GM18498 (cell line): Measurements from ENCODE around the gene CENPB.

ENCODE experiments used
- ATAC-seq: cut with Tn5 transposase; IDR thresholded peaks from one replicate; pipeline ENCODE4 v1.9.1; 2021; ENCODE audit warnings: mild to moderate bottlenecking, moderate library complexity; ENCODE audit not compliant: unreplicated experiment

CENPB gene

DNA sequence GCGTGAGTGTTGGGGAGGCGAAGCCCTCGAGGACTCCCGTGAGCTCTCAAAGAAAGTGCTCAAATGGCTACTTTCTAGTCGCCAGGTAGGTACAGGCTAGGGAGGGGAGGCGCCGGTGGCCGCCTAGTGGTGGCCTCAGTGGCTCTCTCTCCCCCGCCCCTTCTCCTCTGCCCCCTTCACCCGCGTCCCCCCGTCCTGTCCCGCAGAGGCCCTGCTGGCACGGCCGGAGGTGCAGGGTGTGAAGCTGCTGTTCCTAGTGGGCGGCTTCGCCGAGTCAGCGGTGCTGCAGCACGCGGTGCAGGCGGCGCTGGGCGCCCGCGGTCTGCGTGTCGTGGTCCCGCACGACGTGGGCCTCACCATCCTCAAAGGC is 35.2 kb downstream of the CENPB start:
- ATAC-seq: no peak

DNA sequence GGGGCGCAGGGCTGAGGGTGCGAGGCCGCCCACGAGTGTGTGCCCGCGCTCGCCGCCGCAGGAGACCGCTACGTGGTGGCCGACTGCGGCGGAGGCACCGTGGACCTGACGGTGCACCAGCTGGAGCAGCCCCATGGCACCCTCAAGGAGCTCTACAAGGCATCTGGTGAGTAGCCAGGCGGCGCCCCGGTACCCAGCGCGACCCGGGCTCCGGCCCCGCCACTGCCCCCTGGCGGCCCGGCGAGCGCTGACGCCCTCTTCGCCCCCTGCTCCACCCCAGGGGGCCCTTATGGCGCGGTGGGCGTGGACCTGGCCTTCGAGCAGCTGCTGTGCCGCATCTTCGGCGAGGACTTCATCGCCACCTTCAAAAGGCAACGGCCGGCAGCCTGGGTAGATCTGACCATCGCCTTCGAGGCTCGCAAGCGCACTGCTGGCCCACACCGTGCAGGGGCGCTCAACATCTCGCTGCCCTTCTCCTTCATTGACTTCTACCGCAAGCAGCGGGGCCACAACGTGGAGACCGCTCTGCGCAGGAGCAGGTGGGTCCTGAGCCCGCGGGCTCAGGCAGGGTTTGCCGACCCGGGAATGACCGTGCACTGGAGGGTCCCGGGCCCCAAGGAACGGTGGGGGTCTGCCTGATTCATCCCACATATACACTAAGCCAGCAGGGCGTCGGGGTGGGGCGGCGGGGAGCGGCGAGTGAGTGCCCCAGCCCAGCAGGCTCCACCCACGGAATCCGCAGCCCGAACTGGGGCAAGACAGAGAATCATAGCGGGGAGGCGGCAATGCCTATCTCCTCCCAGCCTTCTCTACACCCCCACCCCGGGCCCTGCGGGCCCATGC is 36.6 kb downstream of the CENPB start:
- no peak for ATAC-seq

DNA sequence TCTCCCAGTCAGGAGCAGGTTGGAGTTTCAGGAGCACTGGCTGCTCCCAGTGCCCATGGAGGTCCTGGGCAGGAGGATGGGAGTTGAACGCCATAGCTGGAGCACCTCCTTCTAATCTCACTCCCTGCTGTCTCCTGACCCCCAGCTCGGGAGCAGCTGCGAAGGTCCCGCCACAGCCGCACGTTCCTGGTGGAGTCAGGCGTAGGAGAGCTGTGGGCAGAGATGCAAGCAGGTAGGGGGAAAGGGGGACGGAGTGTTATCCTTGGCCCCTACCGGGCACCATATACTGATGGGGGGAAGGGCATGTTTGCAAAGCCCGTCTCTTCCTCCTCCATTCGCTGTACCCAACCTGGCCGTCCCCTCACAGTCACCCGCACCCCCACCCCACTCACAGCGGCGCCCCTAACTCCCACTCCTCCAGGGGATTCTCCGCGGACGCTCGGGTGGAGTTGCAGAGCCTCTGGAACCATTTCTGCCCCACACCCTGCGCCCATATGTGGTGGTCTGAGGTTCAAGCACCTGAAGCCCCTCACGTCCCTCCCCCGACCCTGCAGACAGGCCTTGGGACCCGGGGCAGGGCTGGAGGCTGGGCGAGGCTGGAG is 37.4 kb downstream of the CENPB start:
- ATAC-seq: no peak

DNA sequence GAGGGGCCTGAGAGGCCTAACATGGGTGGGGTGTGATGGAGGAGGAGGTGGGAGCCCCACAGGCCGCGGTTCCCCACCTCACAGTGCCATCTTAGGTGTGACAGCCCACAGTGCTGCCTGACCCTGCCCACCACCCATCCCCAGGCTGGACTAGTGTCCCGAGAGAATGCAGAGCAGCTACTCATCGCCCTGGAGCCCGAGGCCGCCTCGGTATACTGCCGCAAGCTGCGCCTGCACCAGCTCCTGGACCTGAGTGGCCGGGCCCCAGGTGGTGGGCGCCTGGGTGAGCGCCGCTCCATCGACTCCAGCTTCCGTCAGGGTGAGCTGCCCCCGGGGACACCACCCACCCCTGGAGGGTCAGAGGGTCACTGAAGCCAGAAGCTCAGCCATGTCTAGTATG is 38.5 kb downstream of the CENPB start:
- ATAC-seq: no peak

DNA sequence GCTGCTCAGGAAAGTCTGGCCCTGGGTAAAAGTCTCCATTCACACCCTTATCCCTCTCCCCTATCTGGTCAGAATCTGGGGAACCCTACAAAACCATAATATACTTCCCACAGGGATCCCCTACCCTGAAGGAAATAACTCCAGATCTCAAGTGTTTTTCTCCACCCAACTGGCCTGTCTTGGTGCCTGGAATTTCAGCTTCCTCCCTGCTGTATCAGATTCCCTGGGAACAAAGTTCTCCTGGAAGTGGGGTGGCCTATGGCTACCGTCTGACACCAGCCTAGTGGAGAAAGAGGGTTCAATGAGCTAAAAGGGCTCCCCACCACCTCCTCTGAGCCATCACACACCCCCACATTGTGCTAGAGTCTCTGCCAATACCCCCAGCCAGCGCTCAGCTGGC is 39.1 kb downstream of the CENPB start:
- ATAC-seq: no peak

DNA sequence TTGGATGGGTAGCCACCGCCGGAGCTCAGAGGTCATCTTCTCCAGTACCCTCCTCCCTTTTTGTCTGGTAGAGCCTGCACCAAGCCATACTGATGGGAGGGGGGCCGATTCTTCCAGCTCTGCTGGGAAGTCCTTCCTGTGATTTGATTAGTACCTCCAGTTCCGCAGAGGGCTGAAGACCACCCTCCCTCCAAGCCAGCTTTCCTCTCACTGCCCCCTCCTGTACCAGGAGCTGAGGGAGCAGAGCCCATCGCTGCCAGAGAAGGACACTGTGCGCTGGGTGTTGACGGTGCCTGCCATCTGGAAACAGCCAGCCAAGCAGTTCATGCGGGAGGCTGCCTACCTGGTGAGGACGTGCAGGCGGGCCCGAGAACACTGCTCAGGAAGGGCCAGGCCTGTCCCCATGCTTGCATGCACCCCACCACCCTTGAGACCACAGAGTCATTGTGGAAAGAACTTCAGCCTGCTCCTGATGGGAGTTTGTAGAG is 40.8 kb downstream of the CENPB start:
- no peak for ATAC-seq

DNA sequence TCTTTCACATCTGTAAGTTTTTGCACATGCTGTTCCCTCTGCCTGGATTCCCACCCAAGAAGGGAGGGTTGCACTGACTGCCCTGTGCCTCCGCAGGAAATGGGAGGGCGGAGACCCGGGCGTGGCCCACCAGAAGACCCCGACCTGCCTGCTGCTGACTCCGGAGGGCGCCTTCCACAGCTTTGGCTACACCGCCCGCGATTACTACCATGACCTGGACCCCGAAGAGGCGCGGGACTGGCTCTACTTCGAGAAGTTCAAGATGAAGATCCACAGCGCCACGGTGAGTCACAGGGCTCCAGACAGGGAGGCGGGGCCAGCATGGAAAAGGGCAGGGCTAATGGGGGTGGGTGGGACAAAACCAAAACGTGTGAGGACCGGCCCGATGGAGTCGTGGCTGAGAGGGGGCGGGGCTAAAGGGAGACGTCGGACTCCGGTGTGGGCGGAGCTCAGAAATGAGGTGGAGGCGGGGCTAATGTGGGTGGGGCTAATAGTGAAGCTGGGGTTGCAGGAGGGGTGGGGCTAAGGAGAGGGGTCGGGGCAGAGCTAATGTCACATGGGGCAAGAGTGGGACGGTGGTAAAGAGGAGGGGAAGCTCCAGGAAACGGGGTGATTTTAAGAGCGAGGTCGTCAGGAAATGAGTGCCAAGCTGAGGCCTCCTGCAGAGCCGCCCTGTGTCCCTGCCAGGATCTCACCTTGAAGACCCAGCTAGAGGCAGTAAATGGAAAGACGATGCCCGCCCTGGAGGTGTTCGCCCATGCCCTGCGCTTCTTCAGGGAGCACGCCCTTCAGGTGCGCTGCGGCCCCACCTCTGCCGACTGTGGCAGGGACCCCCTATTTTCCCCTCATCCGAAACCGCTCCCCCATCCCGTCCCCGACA is 41.5 kb downstream of the CENPB start:
- ATAC-seq: no peak

DNA sequence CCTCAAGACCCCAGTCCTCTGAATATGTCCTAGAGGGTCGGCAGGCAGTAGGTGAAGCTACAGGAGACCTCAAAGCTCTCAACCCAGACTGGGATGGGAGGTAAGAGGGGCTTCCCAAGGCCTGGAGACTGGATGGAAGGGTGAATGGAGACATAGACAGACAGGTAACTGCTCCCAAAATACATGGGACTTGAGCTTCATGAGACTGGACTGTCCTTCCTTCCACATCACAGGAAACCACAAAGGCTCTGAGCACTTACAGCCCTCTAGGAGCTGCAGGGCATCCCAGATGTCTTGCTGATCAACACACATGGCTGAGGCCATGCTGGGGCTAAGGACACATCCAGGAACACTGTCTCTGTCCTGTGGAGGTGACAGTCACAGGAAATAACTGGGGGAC is 42.5 kb downstream of the CENPB start:
- no peak for ATAC-seq

DNA sequence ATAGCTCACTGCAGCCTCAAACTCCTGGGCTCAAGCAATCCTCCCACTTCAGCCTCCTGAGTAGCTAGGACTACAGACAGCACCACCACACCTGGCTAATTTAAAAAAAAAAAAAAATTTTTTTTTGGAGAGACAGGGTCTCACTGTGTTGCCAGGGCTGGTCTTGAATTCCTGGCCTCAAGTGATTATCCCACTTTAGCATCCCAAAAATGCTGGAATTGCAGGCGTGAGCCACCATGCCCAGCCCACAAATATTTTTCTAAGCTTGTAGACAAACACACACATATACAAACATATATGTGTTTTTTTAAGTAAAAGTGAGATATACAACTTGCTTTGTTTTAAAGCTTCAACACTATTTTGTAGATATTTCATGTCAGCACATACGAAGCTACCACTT is 43.3 kb downstream of the CENPB start:
- no peak for ATAC-seq

DNA sequence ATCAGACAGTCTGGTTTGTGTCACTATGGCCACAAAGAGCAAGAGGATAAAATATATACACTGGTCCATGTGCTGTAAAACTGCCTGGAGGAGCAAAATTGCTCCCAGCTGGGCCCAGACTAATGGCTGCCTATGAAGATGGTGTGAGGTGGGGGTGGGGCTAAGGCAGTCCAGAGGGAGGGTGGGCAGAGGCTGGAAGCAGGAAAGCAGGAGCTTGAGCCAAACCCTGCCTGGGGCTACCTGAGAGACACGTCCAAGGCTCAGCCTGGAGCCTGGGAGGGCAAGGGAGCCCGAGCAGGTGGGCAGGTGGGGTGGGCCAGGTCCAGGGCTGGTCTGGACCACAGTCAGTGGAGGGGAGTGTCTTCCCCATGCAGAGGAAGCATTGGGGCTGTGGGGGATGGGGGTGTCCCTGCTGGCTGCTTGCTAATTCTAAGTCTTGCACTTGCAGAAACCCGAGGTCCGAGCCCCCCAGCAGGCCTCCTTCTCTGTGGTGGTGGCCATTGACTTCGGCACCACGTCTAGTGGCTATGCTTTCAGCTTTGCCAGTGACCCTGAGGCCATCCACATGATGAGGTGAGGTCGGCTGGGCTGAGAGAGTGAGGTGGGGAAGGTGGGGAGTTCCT is 44.6 kb downstream of the CENPB start:
- ATAC-seq: no peak

DNA sequence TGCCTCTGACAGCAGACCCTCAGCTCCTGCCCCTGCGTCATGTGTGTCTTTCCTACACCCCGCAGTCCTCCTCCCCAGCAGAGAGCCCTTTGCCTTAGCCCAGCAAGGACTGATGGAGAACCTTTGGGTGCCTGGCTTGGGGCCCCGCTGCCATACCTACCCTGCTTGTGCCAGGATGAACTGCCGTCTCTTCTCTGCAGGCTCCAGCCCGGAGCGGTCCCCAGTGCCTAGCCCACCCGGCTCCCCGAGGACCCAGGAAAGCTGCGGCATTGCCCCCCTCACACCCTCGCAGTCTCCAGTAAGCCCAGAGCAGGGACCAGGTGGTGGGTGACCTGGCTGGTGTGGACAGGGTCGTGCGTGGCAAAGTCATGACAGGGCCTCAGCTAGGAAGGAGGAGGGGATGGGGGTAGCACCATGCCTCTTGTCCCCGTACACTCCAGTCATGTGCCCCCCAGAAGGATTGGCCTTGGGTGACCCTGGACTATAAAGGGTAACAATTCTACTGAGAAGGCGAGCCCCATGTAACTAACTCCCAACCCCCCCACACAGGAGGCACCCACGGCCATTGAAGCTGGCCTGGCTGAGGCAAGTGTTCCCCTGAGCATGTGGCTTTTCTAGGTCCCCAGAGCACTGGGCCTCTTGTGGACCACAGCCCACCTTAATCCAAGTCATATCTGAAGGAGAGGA is 45.8 kb downstream of the CENPB start:
- ATAC-seq: no peak

DNA sequence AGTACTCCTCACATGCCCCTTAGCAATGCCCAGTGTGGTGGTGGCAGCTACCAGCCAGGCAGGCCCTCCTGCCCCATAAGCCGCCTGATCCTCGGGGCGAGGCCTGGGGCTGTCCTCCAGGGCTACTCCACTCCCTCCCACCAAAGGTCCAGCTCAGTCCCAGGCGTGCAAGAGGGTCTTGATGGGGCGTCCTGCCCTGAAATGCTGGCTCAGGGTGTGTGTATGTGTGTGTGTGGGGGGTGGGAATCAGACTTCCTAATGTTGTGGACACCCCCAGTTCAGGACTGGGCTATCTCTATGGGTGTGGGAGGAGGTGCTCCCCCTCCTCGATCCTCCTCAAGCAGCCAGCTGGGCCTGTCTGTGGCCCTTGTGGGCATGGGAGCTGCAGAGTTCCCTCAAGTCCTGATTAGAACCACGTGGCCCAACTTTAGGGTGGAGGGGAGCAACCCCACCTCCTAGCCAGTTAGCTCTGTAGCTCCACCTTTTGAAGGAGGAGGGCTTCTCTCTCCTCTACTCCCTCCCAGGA is 46.6 kb downstream of the CENPB start:
- ATAC-seq: no peak

DNA sequence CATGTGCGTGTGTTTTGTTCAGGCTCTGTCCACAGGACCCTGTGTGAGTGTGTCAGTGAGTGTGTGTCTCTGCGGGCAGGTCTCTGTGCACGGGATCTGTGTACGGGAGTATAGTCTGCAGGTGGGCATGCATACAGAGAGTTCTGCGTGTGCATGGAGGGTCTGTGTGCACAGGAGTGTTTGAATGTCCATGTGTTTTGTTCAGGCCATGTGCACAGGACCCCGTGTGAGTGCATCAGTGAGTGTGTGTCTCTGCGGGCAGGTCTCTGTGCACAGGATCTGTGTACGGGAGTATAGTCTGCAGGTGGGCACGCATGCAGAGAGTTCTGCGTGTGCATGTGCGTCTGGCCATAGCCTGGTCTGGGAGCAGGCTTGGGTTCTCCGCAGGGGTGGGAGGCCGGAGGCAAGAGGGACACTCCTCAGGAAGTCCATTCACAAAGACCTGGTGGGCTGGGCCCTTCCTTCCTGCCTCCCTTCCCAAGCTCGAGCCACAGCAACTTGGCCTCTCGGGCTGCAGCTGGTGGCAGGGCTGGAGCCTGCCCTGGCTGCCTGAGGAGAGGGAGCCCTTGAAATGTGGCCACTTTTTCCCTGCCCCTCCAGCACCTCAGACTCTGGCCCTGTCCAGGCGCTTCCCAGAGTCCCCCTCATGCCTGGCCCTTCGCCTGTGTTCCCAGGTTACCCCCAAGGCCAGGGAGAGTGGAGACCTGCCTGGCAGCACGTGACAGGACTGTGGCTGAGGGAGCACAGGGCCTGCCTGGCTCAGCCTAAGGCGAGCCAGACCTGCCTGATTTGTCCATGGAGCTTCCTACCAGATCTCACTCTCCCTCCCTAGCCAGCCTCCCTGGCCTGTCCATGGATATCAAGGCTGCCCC is 47.2 kb downstream of the CENPB start:
- no peak for ATAC-seq

DNA sequence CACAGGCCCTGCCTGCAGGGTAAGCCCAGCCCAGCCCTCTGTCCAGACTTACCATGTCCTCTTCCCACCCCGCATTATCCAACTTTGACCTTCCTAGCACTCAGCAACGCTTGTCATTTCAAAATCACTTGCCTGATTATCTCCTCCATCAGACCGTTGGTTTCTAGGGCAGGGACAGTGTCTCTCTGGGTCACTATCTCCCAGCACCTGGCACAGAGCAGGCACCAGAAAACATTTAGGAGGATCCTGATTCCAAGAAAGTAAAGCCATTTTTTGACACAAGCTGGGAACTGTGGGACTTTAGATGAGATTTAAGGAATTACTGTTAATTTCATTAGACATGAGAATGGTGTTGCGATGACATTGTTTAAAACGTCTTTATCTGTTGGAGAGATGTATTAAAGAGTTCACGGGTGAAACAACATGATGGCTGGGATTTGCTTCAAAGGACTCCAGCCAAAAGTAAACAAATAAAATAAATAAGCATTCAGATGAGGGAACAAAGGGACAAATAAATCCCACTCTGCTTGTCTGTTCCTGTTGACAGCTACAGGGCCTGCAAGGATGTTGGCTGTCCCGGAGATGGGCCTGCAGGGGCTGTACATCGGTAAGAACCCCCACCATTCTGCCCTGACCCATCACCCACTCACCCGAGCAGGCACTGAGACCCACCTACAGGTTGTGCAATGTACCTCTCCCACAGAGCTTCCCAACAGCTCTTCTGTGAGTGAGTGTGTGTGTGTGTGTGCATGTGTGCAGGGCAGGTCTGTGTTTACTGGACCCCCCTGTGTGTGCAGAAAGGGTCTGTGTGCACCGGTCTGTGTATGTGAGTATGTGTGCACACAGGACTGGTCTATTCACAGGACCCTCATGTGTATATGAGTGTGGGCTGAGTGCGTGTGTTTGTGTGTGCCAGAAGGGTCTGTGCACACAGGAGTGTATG is 48.2 kb downstream of the CENPB start:
- no peak for ATAC-seq

DNA sequence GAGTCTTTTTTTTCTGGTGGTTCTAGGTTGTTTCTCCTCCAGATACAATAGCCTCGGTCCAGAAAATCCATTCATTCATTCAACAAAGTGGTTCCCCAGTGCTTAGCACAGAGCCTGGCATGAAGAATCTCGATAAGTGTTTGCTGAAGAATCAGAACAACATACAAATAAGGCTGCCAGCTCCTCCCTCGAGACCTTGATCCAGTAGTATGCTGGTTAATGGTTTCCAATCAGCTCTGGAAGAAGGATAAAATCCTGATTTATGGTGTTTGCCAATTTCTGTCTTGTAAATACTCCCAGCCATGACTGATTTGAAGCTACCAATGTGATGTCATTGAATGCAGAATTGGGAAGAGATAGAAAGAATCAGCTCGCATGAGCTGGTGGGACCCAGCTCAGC is 50.8 kb downstream of the CENPB start:
- no peak for ATAC-seq

DNA sequence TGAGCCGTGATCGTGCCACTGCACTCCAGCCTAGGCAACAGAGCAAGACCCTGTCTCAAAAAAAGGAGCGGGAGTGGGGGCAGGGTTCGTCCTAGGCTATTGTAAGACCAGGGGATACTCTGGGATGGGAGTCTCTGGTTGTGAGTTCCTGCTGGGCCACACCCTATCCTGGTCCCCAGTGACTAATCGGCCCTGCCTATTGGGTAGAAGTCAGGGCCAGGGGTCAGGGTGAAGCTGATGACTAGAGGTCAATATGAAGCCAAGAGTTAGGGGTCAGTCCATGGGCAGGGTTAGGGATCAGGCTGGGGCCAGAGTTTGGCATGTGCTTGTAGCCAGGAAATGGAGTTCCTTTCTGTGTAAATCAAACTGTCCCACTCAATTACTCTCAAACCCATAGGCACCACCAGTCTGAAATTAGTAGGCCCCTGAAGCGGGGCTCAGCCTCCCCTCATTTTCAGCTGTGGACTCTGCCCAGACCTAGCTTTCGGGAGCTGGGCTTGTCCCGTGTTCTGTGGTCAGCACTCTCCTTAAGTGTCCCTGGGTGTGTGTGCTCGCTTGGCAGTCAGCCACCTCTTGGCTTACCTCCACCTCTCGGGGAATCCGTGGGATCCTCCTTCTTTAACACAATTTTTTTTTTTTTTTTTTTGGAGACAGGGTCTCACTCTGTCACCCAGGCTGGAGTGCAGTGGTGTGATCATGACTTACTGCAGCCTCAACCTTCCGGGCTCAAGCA is 52.3 kb downstream of the CENPB start:
- no peak for ATAC-seq
